ENCODE measurements around the gene MSH6. TPM values are rescaled to one million over a fixed set of nuclear protein-coding genes. Genes with fewer than 3 reads are reported as not detected.

The MSH6 gene
- total and polyA plus RNA-seq, 2 of the 13 experiments (the other 11 are each of a cell fraction or from before 2014, with no cell fraction given): 20.8 to 113 TPM

DNA sequence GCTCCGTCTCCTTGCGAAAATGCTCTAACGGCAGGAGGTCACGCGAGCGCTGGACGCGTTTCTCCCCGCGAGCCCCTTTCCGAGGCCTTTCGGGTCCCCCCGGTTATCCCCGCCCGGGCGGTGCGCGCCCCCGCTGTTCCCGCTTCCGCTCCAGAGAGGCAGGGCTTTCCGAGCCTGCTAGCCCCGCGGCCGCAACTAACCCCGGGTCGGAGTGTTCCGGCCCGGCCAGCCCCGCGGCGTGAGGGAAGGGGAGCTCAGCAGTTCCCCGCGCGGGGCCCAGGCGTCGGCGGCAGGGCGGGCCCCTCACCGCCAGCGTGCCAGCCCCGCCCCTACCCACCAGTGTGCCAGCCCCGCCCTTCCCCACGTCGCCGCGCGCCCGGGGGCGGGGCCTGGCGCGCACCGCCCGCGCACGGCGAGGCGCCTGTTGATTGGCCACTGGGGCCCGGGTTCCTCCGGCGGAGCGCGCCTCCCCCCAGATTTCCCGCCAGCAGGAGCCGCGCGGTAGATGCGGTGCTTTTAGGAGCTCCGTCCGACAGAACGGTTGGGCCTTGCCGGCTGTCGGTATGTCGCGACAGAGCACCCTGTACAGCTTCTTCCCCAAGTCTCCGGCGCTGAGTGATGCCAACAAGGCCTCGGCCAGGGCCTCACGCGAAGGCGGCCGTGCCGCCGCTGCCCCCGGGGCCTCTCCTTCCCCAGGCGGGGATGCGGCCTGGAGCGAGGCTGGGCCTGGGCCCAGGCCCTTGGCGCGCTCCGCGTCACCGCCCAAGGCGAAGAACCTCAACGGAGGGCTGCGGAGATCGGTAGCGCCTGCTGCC, at the start of gene MSH6 (continued):
- TF ChIP-seq TAF15 (IDR thresholded peaks at IDR 0.05; ENCODE audit: low read depth, low read length, poor library complexity, severe bottlenecking) (peak; percentile 30), KAT7 (CRISPR knock-in tag; IDR thresholded peaks at IDR 0.05; ENCODE audit: borderline replicate concordance) (peak; percentile 59; the same call in 1 of the 2 replicates), ZC3H13 (CRISPR knock-in tag; IDR thresholded peaks at IDR 0.05) (peak; percentile 97), ZMAT3 (CRISPR knock-in tag; conservative IDR thresholded peaks at IDR 0.05) (peak; percentile 96), MXD3 (CRISPR knock-in tag; IDR thresholded peaks at IDR 0.05) (peak; percentile 97), AKAP8 (CRISPR knock-in tag; IDR thresholded peaks at IDR 0.05) (peak; percentile 81; the same call in 1 of the 2 replicates), ZNF740 (CRISPR knock-in tag; IDR thresholded peaks at IDR 0.05) (peak; percentile 63), NFATC3 (CRISPR knock-in tag; IDR thresholded peaks at IDR 0.05) (no peak), ZNF788 (CRISPR knock-in tag; IDR thresholded peaks at IDR 0.05; ENCODE audit: borderline replicate concordance) (peak; percentile 39; the same call in 1 of the 2 replicates), SMC3 (IDR thresholded peaks at IDR 0.05; ENCODE audit: low read length) (no peak), GATAD2A (CRISPR knock-in tag; IDR thresholded peaks at IDR 0.05) (no peak; the same call in 1 of the 2 replicates), ZFY (CRISPR knock-in tag; IDR thresholded peaks at IDR 0.05) (peak; percentile 99), ZNF33A (CRISPR knock-in tag; IDR thresholded peaks at IDR 0.05; ENCODE audit: borderline replicate concordance) (no peak; the same call in 1 of the 2 replicates), ZNF468 (CRISPR knock-in tag; IDR thresholded peaks at IDR 0.05) (0 out of 2 replicates have a peak, but pooled peaks have one; percentile 15), POGK (CRISPR knock-in tag; conservative IDR thresholded peaks at IDR 0.05) (peak; percentile 94), CHD4 (IDR thresholded peaks at IDR 0.05; ENCODE audit: borderline replicate concordance, low read length) (no peak), RNF2 (conservative IDR thresholded peaks at IDR 0.05; ENCODE audit: low read depth) (peak; percentile 98), CEBPB (IDR thresholded peaks at IDR 0.05; ENCODE audit: borderline replicate concordance, low read depth, low read length) (no peak)
- TF ChIP-seq, protein P1, sequence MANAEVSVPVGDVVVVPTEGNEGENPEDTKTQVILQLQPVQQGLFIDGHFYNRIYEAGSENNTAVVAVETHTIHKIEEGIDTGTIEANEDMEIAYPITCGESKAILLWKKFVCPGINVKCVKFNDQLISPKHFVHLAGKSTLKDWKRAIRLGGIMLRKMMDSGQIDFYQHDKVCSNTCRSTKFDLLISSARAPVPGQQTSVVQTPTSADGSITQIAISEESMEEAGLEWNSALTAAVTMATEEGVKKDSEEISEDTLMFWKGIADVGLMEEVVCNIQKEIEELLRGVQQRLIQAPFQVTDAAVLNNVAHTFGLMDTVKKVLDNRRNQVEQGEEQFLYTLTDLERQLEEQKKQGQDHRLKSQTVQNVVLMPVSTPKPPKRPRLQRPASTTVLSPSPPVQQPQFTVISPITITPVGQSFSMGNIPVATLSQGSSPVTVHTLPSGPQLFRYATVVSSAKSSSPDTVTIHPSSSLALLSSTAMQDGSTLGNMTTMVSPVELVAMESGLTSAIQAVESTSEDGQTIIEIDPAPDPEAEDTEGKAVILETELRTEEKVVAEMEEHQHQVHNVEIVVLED (CRISPR knock-in tag; IDR thresholded peaks at IDR 0.05; ENCODE audit: borderline replicate concordance): peak; percentile 94
- TF ChIP-seq, protein P2, sequence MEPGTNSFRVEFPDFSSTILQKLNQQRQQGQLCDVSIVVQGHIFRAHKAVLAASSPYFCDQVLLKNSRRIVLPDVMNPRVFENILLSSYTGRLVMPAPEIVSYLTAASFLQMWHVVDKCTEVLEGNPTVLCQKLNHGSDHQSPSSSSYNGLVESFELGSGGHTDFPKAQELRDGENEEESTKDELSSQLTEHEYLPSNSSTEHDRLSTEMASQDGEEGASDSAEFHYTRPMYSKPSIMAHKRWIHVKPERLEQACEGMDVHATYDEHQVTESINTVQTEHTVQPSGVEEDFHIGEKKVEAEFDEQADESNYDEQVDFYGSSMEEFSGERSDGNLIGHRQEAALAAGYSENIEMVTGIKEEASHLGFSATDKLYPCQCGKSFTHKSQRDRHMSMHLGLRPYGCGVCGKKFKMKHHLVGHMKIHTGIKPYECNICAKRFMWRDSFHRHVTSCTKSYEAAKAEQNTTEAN (CRISPR knock-in tag; conservative IDR thresholded peaks at IDR 0.05): peak; percentile 92
